Neural progenitor cell (in vitro differentiated cells): ENCODE measurements around the gene IFIT2.

Experiments used
- CTCF ChIP-seq: fragments of 200-600 bp; sonication (generic); IDR thresholded peaks from 2 replicates; pipeline ENCODE4 v1.5.1; 2017; ENCODE audit warnings: antibody characterized with exemption, mild to moderate bottlenecking
- EZH2 ChIP-seq: fragments of 200-600 bp; sonication (generic); IDR thresholded peaks from 2 replicates; pipeline ENCODE4 v1.6.1; 2017; ENCODE audit warnings: antibody characterized with exemption, mild to moderate bottlenecking, moderate library complexity

GRCh38 chr10:89256340-89256739 lies 45.5 kb upstream of the IFIT2 start:
- TF ChIP-seq CTCF, result no peak
- TF ChIP-seq EZH2, result no peak
